ENCODE data around the gene DNAJC16. TPM values are rescaled to one million over a fixed set of nuclear protein-coding genes. Genes with fewer than 3 reads are reported as not detected.
"Not testable (repeated sequence)": the region's sequence is repeated elsewhere in the genome, so short reads cannot be mapped to it uniquely, and the experiment has no call there.

The DNAJC16 gene
- total and polyA plus RNA-seq, 11 donors = 4.2 to 22.8 (median 18.4) TPM

DNA sequence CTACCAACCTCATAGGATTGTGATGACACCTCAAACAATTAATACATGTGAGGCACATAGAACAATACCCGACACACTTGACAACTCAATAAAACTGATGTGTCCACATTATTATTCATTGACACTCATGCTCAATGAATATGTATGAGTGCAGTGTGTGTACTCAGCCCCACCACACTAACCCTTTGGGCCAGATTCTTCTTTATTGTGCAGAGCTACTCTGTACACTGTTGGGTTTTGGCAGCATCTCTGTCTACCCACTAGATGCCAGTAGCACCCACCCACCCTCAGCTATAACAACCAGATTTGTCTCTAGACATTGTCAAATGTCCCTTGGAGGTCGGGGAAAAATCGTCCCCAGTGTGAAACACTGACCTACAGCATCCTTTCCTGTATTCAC lies 12.7 kb upstream of the DNAJC16 start:
- peaks cover 0 to 13% (median 0%) of the 10 kb centered on the region in 12 donors for H3K4me1 ChIP-seq
- WGBS, 4 donors = 82 to 94% (median 91%) methylated on average over 3 of the region's 3 CpGs
- no peak overlapping the region for H3K4me3 ChIP-seq

DNA sequence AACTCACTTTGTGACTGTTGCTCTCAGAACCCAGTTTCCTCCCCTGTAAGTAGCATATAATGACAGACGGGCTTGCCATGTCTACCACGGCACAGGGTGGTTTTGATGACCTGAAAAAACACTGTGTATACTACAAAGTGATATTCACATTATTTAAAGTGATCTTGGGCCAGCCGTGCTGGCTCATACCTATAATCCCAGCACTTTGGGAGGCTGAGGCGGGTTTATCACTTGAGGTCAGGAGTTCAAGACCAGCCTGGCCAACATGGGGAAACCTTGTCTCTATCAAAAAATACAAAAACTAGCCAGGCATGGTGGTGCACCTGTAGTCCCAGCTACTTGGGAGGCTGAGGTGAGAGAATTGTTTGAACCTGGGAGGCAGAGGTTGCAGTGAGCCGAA lies 12.1 kb upstream of the DNAJC16 start:
- Histone ChIP-seq H3K36me3 (peaks cover 0 to 56% (median 21%) of the 10 kb centered on the region in 9 donors), H3K4me1 (peaks cover 0 to 13% (median 0%) of the 10 kb centered on the region in 12 donors)
- DNase-seq; H3K27ac ChIP-seq; intact Hi-C loops (cut with DNase I); H3K4me3 ChIP-seq; H3K27me3 ChIP-seq; ATAC-seq; H3K9me3 ChIP-seq: not testable (repeated sequence)
- 93 to 97% (median 95%) methylated on average over 5 of the region's 5 CpGs for WGBS, 4 donors

More for the DNA sequence above, 12.7 kb upstream of the DNAJC16 start:
- Histone ChIP-seq H3K27ac (no peak overlapping the region), H3K27me3 (no peaks in the 10 kb centered on the region), H3K36me3 (peaks cover 0 to 56% (median 21%) of the 10 kb centered on the region in 9 donors), H3K9me3 (no peaks in the 10 kb centered on the region)
- DNase-seq (no peak), ATAC-seq (no peak)
- no peak for TF ChIP-seq POLR2A (IDR thresholded peaks at IDR 0.05)
- TF ChIP-seq, protein P1, sequence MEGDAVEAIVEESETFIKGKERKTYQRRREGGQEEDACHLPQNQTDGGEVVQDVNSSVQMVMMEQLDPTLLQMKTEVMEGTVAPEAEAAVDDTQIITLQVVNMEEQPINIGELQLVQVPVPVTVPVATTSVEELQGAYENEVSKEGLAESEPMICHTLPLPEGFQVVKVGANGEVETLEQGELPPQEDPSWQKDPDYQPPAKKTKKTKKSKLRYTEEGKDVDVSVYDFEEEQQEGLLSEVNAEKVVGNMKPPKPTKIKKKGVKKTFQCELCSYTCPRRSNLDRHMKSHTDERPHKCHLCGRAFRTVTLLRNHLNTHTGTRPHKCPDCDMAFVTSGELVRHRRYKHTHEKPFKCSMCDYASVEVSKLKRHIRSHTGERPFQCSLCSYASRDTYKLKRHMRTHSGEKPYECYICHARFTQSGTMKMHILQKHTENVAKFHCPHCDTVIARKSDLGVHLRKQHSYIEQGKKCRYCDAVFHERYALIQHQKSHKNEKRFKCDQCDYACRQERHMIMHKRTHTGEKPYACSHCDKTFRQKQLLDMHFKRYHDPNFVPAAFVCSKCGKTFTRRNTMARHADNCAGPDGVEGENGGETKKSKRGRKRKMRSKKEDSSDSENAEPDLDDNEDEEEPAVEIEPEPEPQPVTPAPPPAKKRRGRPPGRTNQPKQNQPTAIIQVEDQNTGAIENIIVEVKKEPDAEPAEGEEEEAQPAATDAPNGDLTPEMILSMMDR (IDR thresholded peaks at IDR 0.05) = no peak
- intact Hi-C loops (cut with DNase I) = no loop called here

DNA sequence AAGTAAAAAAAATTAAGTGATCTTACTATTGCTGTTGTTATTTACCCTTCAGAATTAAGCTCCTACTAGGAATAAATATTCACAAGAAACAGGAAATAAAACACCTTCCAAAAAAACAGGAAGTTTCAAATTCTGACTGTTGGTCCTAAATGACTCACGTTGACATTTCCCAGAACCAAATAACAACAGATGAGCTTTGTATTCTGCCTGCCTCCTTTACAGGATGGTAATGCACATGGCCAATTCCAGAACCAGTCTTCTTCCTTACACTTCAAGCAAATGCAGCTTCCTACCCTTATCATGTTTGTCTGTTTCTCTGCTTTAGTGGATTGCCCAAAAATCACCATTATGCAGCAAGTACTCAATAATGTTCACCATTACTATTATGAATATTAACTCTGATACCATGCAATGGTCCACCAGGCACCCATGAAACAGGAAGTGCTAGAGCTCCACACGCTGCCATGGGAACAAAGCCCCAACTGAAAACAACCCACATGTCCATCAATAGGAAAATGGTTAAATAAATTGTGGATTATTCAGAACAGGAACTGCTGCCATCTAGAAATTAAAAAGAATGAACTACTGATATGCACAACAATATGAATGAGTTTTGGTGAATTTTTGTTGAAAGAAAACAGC lies 11.5 kb upstream of the DNAJC16 start:
- Histone ChIP-seq H3K36me3 (peaks cover 0 to 56% (median 21%) of the 10 kb centered on the region in 9 donors), H3K27ac (no peak overlapping the region)
- 61 to 69% (median 65%) methylated on average over 2 of the region's 2 CpGs for WGBS, 4 donors

DNA sequence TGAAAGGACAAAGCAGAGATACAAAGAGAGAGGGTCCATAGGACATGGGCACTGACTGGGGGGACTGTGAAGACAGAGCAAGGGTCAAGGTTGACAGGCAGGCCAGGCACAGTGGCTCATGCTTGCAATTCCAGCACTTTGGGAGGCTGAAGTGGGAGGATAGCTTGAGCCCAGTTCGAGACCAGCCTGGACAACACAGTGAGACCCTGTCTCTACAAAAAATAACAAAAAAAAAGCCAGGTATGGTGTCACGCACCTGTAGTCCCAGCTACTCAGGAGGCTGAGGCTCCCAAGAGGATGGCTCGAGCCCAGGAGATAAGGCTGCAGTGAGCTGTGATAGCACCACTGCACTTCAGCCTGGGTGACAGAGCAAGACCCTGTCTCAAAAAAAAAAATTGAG lies 7.0 kb upstream of the DNAJC16 start:
- Histone ChIP-seq H3K36me3 (peaks cover 0 to 29% (median 13%) of the 10 kb centered on the region in 9 donors), H3K4me1 (peaks cover 0 to 31% (median 9%) of the 10 kb centered on the region in 12 donors), H3K9me3 (no peaks in the 10 kb centered on the region), H3K27me3 (no peaks in the 10 kb centered on the region), H3K27ac (no peak overlapping the region), H3K4me3 (no peak overlapping the region)
- WGBS, 4 donors = 80 to 83% (median 83%) methylated on average over 3 of the region's 3 CpGs
- intact Hi-C loops (cut with DNase I) = loop anchor here in 2 of 10 donors (5.0 to 10.0 kb wide), 2 partner anchors 192 to 195 kb away; no protein-coding TSS in a partner anchor
- DNase-seq (no peak), ATAC-seq (no peak)
- TF ChIP-seq POLR2A (IDR thresholded peaks at IDR 0.05) = no peak
- TF ChIP-seq, protein P1 (IDR thresholded peaks at IDR 0.05) = no peak

More for the DNA sequence above, 11.5 kb upstream of the DNAJC16 start:
- intact Hi-C loops (cut with DNase I) = no loop called here
- ATAC-seq = no peak
- no peak for DNase-seq
- TF ChIP-seq, protein P1 (IDR thresholded peaks at IDR 0.05) = no peak
- TF ChIP-seq POLR2A (IDR thresholded peaks at IDR 0.05) = no peak
- Histone ChIP-seq H3K9me3 (no peaks in the 10 kb centered on the region), H3K27me3 (no peaks in the 10 kb centered on the region), H3K4me3 (no peak overlapping the region), H3K4me1 (peaks cover 0 to 13% (median 0%) of the 10 kb centered on the region in 12 donors)

DNA sequence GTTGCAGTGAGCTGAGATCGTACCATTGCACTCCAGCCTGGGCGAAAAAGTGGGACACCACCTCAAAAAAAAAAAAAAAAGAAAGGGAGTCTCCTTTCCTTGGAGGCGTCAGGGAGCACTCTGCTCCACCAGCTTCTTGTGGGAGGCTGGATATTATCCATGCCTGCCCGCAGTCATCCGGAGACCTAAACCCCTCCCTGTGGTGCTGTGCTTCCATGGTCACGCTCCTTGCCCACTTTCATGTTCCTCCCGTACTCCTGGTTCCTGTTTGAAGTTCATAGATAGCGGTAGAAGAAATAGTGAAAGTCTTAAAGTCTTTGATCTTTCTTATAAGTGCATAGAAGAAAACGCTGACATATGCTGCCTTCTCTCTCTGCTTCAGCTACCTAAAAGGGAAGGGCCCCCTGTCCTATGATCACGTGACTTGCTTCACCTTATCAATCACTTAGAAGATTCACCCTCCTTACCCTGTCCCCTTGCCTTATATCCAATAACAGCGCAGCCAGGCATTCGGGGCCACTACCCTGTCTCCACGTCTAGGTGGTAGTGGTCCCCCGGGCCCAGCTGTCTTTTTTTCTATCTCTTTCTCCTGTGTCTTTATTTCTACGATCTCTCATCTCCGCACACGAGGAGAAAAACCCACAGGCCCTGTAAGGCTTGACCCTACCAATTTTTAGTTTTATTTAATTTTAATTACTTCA lies 5.3 kb upstream of the DNAJC16 start:
- H3K27ac ChIP-seq, ATAC-seq, H3K4me3 ChIP-seq, H3K9me3 ChIP-seq, DNase-seq, H3K27me3 ChIP-seq: not testable (repeated sequence)
- Histone ChIP-seq H3K36me3 (peaks cover 0 to 18% (median 13%) of the 10 kb centered on the region in 9 donors), H3K4me1 (peaks cover 8 to 31% (median 19%) of the 10 kb centered on the region in 12 donors)
- intact Hi-C loops (cut with DNase I) = loop anchor here in 2 of 10 donors (5.0 to 10.0 kb wide), 2 partner anchors 194 to 197 kb away; no protein-coding TSS in a partner anchor
- 89 to 92% (median 91%) methylated on average over 17 of the region's 17 CpGs for WGBS, 4 donors
